GM12873 (cell line): ENCODE measurements around the gene THBS3.
A peak's percentile ranks its signal among the peaks of the same experiment; 100 is the strongest.

Experiments
- TF ChIP-seq, protein P1 (sequence below): IDR thresholded peaks from 2 replicates; pipeline ENCODE4 v1.5.1; 2012; ENCODE audit warnings: low read depth, mild to moderate bottlenecking, moderate library complexity, low read length, control low read depth; ENCODE audit not compliant: insufficient read depth; ENCODE audit errors: missing control alignments

Gene THBS3

DNA sequence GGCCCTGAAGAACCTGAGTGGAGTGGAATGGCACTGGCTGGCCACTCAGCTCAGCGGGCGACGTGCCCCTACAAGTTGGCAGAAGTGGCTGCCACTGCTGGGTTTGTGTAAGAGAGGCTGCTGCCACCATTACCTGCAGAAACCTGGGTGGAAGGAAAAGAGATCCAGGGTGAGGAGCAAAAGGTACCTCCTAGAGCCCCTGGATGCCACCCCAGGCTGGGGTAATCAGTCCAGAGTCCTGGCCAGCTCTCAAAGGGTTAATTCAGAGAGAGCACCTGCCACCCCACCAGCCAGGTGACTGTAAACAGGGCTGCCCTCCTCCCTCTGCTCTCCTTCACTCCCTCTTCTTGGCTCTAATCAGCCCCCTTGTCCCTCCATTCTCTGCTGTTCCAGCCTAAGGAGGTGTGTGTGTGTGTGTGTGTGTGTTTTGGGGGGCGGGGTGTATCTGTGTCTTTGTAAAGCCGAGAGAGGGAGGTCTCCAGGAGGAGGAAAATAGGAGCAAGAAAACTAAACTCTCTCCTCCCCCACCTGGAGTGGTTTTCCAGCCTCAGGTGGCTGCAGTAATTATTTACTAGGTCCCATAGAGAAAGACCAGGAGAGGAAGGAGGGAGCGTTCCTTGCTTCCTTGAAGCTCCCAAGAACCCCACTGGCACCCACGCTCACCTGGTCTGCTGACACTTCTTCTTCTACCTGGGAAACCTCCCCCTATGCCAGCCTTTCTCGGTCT, 21.5 kb downstream of the THBS3 start:
- TF ChIP-seq, protein P1, sequence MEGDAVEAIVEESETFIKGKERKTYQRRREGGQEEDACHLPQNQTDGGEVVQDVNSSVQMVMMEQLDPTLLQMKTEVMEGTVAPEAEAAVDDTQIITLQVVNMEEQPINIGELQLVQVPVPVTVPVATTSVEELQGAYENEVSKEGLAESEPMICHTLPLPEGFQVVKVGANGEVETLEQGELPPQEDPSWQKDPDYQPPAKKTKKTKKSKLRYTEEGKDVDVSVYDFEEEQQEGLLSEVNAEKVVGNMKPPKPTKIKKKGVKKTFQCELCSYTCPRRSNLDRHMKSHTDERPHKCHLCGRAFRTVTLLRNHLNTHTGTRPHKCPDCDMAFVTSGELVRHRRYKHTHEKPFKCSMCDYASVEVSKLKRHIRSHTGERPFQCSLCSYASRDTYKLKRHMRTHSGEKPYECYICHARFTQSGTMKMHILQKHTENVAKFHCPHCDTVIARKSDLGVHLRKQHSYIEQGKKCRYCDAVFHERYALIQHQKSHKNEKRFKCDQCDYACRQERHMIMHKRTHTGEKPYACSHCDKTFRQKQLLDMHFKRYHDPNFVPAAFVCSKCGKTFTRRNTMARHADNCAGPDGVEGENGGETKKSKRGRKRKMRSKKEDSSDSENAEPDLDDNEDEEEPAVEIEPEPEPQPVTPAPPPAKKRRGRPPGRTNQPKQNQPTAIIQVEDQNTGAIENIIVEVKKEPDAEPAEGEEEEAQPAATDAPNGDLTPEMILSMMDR = no peak

DNA sequence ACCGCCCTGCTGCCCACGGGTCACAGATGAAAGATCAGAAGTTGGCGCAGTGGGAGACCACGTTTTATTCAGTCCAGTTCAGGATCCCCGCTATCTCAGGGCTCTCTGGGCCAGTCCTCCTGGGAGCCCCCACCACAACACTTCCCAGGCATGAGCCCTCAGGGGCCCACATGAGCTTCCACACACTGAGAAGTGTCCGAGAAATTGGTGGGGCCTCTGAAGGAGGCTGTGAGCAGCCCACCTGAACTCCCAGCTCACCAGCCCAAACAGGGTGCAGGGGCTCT, 22.0 kb downstream of the THBS3 start:
- TF ChIP-seq, protein P1 = no peak

DNA sequence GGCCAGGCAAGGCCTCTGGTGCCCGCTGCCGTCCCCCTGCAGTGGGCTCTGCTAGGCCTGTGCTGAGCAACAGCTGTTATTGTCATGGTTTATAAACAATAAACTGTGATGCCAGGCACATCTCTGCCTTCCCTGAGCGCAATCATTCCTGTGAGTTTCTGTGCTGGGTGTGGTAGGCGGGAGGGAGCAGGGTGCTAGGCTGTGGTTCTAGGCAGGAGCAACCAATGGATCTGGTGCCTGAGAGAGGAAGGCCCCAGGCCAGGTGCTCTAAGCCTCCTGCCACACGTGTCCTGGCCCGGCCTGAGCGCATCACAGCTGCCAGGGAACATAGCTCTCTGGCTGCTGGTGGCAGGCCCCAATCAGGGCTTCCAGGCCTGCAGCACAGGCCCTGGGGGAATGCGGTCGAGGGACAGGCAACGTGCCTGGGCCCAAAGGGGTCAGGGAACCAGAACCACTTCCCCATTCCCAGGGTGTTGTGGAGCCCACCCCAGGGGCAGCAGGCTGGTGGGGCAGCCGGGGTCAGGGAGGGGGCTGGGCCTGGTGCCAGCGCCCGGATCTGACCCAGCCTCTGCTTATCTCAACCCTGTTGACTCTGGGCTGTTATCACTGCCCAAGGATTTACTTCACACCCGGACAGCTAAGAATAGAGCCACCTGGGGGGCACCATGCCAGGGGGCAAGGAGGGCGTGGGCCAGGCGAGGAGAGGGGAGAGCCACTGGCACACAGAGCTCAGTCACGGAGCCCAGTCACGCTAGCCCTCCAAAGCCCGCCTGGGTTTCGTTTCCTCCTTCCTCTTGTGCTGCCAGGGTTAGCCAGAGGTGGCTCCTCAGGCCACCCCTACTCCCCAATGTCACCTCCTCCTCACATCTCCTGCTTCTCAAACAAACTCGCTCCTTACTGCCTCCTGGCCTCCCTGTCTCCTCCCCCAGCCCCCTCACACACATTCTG, 22.6 kb downstream of the THBS3 start:
- TF ChIP-seq, protein P1 = peak; percentile 41

DNA sequence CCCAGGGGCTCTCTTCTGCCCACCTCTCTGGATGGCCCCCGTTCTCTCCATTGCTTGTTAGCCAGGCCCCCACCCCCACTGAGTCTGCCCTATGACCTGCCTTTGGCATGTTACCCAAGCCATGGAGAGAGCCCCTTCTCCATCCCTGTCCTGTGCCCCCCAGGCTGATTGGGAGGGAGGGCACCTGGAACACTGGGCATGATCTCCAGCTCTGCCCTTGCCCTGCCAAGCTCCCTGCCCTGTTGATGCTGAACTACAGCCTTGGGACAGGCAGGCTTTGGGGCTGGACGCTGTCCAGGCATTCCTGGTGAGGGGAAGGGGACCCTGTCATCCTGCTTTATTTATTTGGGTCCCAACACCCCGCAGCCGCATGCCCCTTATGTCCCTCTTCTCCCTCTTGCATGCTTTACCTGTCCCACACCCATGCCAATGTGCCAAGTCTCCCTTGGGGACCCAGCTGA, 23.3 kb downstream of the THBS3 start:
- TF ChIP-seq, protein P1 = no peak

DNA sequence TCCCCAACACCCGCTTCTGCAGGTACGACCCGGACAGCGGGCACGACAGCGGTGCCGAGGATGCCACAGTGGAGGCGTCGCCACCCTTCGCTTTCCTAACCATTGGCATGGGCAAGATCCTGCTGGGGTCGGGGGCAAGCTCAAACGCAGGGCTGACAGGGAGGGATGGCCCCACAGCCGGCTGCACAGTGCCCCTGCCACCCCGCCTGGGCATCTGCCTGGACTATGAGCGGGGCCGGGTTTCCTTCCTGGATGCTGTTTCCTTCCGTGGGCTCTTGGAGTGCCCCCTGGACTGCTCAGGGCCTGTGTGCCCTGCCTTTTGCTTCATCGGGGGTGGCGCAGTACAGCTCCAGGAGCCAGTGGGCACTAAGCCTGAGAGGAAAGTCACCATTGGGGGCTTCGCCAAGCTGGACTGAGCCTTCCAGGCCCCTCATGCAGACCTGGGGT, 23.9 kb downstream of the THBS3 start:
- TF ChIP-seq, protein P1 = no peak

DNA sequence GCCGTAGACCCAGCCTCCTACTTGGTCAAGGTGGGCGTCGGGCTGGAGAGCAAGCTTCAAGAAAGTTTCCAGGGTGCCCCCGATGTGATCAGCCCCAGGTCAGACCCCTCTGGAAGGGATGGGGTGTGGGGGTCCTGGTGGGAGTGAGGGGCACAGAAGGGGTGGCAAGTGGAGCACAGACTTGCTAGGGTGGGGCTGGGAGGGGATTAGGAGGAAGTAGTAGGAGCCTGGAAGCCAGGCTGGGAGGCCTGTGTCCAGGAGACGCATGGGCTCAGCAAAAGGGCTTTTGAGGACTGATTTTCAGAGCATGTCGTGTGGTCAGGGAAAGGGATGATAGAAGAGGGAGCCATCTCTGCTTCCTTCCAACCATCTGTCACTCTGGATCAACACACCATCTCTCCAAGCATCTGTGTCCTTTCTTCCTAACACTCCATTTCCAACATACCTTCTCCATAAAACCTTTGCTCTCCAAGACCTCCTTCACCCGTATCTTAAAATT, 25.6 kb downstream of the THBS3 start:
- TF ChIP-seq, protein P1 = no peak

DNA sequence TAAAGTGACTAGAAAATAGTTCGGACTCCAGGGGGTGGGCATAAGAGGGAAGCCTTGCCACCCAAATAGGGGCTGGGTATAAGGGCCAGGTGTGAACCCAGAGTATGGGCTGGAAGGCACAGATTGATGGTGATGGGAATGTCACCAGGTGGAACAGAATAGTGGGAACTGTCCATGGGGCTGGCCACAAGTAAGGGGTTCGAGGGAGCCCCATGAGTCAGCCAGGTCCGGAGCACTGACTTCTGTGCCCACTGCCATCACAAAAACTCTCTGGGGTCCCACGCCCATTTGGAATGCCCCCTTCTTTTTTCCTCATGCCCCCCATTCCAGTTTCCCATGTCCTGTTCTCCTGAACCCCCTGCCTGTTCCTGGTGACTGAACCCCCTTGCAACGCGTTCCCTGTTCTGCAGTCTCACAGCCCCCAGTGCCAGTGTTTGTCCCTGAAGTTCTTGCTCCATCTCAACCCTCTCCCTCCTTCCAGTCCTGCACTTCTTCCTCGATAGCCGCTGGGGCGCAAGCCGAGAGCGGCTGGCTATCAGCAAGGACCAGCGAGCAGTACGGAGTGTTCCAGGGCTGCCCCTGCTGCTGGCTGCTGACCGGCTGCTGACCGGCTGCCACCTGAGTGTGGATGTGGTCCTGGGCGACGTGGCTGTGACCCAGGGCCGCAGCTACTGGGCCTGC, 26.2 kb downstream of the THBS3 start:
- TF ChIP-seq, protein P1 = no peak
